Endometrial microvascular endothelial cells (primary cell): ENCODE data around the gene RMDN2. TPM values are rescaled to one million over a fixed set of nuclear protein-coding genes. Genes with fewer than 3 reads are reported as not detected.

ENCODE experiments used
- in situ Hi-C: cut with HindIII; loops from 2 replicates; pipeline ENCODE4 v1.10.0; 2017; ENCODE audit warnings: low sequenced_read_pairs, low pct_unique_long_range_greater_than_20kb; ENCODE audit errors: inconsistent ontology term
- total RNA-seq: library from RNA; depleted of rRNA; stranded (reverse); fragments of >200 nt; gene quantifications from one replicate; pipeline ENCODE4 v1.2.3, GENCODE V29; 2015; ENCODE audit errors: inconsistent ontology term

The RMDN2 gene, protein sequence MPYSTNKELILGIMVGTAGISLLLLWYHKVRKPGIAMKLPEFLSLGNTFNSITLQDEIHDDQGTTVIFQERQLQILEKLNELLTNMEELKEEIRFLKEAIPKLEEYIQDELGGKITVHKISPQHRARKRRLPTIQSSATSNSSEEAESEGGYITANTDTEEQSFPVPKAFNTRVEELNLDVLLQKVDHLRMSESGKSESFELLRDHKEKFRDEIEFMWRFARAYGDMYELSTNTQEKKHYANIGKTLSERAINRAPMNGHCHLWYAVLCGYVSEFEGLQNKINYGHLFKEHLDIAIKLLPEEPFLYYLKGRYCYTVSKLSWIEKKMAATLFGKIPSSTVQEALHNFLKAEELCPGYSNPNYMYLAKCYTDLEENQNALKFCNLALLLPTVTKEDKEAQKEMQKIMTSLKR
- total RNA-seq, result 2.3 TPM

GRCh38 chr2:37925063-37925897 is at the start of gene RMDN2:
Gene RMDN2, plus strand, starts transcription at chr2:37925287. Its CDS starts 3,991 bp downstream, at chr2:37929278.
- in situ Hi-C loops, result no loop called here

DNA sequence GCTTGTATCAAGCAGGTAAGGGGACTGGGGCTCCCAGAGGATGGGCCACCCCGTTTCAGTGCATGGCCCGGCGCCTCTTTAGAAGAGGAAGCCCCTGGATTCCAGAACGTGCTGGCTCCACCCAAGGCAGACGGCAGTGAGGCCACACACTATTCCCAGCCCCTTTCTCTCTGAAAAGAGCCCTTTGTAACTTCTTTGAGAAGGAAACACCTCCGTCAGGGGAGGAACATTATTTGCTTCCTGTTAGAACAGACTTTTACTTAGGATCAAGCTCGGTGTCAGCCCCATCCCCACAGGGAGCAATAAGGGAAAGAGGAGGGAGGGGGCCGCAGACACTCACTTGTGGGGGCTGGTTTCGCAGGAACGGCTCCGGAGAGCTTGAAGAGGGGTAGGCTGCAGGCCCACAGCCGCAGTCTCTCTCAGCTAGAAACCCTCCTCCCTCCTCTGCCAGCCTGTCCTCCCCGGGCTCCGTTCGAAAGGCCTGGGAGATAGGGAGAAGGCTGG is 49.6 kb upstream of the RMDN2 start:
- in situ Hi-C loops, result loop anchor here (25.0 kb wide), 1 partner anchor 463 kb away; no protein-coding TSS in a partner anchor

GRCh38 chr2:37876227-37876626 is 48.9 kb upstream of the RMDN2 start:
- in situ Hi-C loops, result loop anchor here (25.0 kb wide), 1 partner anchor 464 kb away; no protein-coding TSS in a partner anchor

- in situ Hi-C loops, result loop anchor here (25.0 kb wide), 1 partner anchor 465 kb away; no protein-coding TSS in a partner anchor
These were observed 47.4 kb upstream of the RMDN2 start for GRCh38 chr2:37877457-37878315.

DNA sequence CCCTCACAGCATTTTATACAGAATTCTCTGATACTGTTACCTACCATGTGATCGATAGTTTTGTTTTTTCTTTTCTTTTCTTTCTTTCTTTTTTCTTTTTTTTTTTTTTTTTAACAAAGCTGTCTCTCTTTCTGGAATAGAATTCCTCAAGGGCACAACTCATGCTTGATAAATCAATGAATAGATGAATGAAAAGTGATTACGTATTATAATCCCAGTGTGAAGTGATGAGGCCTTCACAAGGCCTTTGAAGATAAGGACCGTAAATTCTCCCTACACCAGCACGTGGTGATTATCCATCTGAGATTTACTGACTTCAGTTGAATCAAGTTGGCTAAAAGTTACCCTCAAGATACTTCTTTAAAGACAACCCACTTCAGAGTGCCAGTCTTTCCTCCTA is 46.6 kb upstream of the RMDN2 start:
- in situ Hi-C loops, result loop anchor here (25.0 kb wide), 1 partner anchor 466 kb away; no protein-coding TSS in a partner anchor

GRCh38 chr2:37880551-37880950 is 44.5 kb upstream of the RMDN2 start:
- in situ Hi-C loops, result loop anchor here (25.0 kb wide), 1 partner anchor 468 kb away; no protein-coding TSS in a partner anchor

GRCh38 chr2:37881397-37881796 is 43.7 kb upstream of the RMDN2 start:
- in situ Hi-C loops, result loop anchor here (25.0 kb wide), 1 partner anchor 469 kb away; no protein-coding TSS in a partner anchor

DNA sequence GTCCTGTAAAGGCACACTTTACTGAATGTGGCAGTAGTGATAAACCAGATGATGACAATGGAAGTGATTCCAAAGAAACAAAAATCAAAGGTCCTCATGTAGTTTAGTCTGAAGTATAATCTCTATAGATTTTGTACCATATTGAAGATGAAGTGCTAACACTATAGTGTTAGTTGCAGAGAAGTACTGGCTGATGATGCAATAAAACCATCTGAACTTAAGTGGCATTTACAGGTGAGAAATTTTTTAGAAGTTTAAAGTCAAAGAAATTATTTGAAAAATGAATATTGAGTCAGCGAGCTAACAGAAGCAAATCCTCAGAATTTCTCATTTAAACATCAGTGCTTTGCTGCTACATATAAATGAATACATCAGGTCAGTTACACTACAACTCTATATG is 43.1 kb upstream of the RMDN2 start:
- in situ Hi-C loops, result loop anchor here (25.0 kb wide), 1 partner anchor 470 kb away; no protein-coding TSS in a partner anchor

GRCh38 chr2:37883518-37883917 is 41.6 kb upstream of the RMDN2 start:
- in situ Hi-C loops, result loop anchor here (25.0 kb wide), 1 partner anchor 471 kb away; no protein-coding TSS in a partner anchor

GRCh38 chr2:37885329-37885993 is 39.6 kb upstream of the RMDN2 start:
- in situ Hi-C loops, result loop anchor here (25.0 kb wide), 1 partner anchor 473 kb away; no protein-coding TSS in a partner anchor

DNA sequence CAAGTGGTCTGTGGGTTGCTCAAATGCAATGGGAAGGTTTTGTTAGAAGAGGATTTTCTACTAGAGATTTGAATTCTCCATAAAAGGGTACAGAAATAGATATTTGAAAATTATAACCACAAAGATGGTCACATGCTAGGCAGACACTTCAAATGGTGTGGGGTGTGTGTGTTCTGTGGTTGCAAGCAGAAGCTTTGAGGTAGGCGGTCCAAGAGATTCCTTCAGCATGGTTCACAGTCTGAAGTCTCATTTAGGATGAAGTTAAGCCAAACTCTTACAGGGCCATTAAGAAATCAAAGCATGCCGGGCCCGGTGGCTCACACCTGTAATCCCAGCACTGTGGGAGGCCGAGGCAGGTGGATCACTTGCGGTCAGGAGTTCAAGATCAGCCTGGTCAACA is 38.3 kb upstream of the RMDN2 start:
- in situ Hi-C loops, result loop anchor here (25.0 kb wide), 1 partner anchor 474 kb away; no protein-coding TSS in a partner anchor

DNA sequence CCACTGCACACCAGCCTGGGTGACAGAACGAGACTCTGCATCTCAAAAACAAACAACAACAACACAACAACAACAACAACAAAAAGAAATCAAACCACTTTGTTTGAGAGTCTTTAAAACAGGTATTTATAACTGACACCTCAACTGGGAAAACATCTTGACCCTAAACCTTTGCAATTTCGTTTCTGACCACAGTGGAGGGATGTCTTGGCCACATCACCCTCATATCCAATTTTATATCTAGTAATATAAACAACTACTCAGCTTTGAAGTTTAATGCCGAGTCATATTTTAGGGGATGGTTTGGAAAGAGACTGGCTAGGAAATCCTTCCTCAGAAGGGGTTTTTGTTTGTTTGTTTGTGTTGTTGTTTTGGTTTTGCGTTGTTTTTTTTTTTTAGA is 37.8 kb upstream of the RMDN2 start:
- in situ Hi-C loops, result loop anchor here (25.0 kb wide), 1 partner anchor 475 kb away; no protein-coding TSS in a partner anchor

DNA sequence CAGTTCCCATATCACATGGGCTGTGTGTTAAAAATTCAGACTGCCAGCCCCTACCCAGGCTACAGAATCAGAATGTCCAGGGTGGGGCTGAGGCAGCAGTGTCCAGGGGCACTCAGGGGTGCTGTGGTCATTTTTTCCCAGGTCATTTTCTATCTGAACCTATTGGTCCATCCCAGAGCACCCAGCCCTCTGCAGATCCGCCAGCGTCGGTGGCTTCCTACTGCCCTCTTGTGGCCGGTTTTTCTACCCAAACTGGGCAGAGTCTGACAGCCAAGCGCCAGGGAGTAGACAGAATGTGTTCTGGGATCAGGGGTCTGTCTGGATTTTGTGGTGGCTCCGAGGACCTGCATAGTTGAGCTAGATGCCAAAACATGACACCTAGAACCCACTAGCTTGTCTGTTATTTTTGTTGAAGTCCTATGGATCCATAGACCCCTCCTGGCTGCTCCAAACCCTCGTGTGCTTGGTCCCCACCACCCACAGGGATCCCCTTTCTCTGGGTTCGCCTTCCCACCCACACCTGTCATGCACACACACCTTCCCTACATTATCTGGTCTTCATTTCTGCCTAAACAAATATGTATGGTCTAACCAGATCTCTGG is 34.1 kb upstream of the RMDN2 start:
- in situ Hi-C loops, result loop anchor here (25.0 kb wide), 1 partner anchor 479 kb away; no protein-coding TSS in a partner anchor

DNA sequence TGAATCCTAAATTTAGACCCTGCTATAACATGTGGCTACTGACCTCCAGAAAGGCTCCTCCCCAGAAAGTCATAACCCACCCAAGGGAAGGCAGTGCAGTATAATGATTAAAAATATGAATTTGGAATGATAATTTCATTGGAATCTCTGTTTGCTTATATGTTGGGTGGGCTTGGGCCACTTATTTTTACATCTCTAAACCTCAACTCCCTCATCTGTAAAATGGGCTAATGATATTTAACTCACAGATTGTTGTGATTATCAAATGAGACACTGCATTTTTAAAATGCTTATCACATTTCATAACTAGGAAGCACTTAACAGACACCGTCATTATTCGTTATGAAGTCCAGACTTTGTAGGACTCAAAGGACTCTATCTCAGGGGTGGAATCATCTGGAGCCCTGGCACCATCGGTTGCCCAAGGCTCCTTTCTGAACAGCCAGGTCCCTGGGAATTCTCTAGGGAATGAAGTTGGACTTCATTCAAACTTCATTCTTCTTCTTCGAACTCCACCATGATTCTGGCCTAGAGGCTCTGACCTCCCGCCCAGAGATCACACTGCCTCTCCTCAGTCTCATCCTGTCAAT is 33.1 kb upstream of the RMDN2 start:
- in situ Hi-C loops, result loop anchor here (25.0 kb wide), 1 partner anchor 480 kb away; no protein-coding TSS in a partner anchor

DNA sequence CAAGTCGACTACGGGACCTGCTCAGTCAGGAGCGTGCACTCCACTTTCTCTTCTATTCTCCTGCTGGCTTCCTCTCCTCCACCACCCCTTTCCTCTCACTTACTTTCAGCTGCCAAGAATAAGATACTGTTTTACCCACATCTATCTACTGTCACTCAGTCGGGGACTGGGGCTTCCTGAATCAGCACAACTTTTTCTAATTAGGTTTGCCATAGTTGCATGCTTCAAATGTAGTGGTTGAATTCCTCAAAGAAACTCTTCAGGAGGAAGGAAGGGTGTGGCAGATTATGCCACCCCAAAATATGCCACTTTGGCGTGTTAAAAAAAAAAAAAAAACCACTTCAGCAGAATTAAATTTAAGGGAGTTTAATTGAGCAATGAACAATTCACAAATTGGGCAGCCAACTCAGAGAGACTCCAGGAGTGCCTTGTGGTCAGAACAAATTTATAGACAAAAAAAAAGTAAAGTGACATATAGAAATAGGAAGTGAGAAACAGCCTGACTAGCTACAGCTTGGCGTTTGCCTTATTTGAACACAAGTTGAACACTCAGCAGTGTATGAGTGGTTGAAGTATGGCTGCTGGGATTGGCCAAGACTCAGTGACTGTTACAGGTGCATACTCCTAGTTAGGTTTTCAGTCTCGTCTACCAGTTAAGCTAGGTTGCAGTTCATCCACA is 32.5 kb upstream of the RMDN2 start:
- in situ Hi-C loops, result loop anchor here (25.0 kb wide), 1 partner anchor 480 kb away; no protein-coding TSS in a partner anchor

DNA sequence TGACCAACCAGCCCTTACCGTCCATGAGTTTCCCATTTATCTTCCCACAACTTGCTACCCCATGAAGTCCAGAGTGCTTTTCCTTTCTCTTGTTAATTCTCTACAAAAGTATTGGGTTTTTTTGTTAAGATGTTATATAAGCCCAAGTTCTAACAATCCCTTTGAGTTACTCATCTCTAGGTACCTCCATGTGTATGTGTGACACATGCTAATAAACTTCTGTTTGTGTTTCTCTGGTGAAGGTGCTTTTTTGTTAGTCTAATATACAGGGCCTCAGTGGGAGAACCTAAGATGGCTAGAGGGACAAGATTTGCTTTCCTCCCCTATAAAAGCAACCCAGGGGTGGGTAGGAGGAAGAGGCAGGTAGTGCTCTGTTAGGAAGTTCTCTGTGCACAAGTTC is 31.8 kb upstream of the RMDN2 start:
- in situ Hi-C loops, result loop anchor here (25.0 kb wide), 1 partner anchor 481 kb away; no protein-coding TSS in a partner anchor
